Astrocyte of the spinal cord (primary cell): Measurements from ENCODE around the gene PPP6R1.
A peak's percentile ranks its signal among the peaks of the same experiment; 100 is the strongest.

Source experiments
- DNase-seq: peaks from one replicate; pipeline ENCODE4 v3.0.0; 2011; ENCODE audit warnings: low read depth, low spot score
- H3K4me3 ChIP-seq: 2 replicates; pipeline ENCODE4 v1.5.1; 2011; ENCODE audit warnings: low read depth, mild to moderate bottlenecking, low read length, moderate library complexity
- in situ Hi-C: cut with HindIII; loops from 2 replicates; pipeline ENCODE4 v1.10.0; 2017; ENCODE audit warnings: low sequenced_read_pairs
- TF ChIP-seq, protein P1 (sequence below): IDR thresholded peaks from 2 replicates; pipeline ENCODE4 v1.5.1; 2012; ENCODE audit warnings: low read depth, mild to moderate bottlenecking, low read length, inconsistent platforms

The PPP6R1 gene

DNA sequence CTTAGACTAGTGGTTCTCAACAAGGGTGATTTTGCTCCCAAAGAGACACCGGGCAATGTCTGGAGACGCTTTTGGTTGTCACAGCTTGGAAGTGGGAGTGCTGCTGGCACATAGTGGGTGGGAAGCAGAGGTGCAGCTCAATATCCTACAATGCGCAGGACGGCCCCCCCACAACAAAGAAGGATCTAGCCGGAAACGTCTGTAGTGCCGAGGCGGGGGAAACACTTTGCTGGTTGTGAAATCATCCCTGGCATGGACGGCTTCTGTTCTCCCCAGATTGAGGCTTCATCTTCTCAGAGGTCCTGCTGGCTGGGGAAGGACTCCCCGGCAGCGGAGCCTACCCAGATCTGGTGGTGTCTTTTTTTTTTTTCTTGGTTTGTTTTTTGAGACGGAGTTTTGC, 65.3 kb downstream of the PPP6R1 start:
- no peak overlapping the region for H3K4me3 ChIP-seq
- no peak for DNase-seq
- TF ChIP-seq, protein P1, sequence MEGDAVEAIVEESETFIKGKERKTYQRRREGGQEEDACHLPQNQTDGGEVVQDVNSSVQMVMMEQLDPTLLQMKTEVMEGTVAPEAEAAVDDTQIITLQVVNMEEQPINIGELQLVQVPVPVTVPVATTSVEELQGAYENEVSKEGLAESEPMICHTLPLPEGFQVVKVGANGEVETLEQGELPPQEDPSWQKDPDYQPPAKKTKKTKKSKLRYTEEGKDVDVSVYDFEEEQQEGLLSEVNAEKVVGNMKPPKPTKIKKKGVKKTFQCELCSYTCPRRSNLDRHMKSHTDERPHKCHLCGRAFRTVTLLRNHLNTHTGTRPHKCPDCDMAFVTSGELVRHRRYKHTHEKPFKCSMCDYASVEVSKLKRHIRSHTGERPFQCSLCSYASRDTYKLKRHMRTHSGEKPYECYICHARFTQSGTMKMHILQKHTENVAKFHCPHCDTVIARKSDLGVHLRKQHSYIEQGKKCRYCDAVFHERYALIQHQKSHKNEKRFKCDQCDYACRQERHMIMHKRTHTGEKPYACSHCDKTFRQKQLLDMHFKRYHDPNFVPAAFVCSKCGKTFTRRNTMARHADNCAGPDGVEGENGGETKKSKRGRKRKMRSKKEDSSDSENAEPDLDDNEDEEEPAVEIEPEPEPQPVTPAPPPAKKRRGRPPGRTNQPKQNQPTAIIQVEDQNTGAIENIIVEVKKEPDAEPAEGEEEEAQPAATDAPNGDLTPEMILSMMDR = no peak
- in situ Hi-C loops = no loop called here

DNA sequence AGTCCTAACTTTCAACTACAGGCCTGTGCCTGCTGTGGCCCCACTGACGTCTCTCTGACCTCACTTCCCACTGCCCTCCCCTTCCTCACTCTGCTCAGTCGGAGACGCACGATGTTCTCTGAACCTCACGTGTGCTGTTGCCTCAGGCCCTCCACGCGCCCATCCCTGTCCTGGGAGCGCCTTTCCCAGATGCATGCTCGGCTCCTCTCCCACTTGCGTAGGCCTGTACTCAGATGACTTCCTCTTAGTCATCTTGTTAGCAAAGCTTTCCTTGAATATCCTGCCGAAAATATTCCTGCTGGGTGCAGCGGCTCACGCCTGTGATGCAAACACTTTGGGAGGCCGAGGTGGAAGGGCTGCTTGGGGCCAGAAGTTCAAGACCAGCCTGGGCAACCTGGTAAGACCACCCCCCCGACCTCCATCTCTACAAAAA, 69.4 kb downstream of the PPP6R1 start:
- H3K4me3 ChIP-seq = no peak overlapping the region
- TF ChIP-seq, protein P1 = no peak
- peak; percentile 91 for DNase-seq
- in situ Hi-C loops = no loop called here

DNA sequence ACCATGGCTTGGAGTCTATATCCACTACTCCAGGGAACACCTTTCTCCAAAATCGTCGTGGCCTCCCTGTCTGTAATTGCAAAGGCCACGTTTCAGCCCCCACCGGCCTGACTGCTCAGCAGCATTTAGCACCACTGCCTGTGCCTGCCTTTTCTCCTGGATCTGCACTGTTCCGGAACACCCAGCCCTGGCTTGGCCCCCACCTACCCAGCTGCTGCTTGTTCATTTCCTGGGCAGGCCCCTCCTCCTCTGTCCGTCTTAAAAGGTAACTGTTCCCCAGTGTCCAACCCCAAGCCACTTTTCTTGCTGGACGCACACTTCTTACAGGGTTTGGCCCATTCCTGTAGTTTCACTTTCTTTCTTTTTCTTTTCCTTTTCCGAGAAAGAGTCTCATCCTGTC, 70.2 kb downstream of the PPP6R1 start:
- TF ChIP-seq, protein P1 = no peak
- in situ Hi-C loops = no loop called here
- no peak for DNase-seq
- no peak overlapping the region for H3K4me3 ChIP-seq

DNA sequence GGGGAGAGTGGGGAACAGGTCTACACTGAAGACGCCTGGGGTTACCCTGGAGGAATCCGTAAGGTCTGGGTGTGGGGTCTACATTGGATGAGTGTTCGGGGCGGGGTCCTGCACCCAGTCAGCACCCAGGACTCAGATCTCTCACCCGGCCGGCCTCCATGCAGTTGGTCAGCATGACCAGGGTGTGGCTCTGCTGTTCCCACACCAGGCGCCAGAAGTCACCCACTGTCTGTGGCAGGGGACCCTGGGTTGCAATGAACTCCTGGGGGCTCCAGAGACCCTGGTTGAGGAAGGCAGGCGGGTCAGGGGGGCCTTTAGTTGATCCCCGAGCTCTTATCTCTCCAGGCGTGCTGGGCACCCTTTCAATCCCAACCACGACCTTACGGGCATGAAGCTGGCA, 72.7 kb downstream of the PPP6R1 start:
- TF ChIP-seq, protein P1 = no peak
- no peak overlapping the region for H3K4me3 ChIP-seq
- no peak for DNase-seq

DNA sequence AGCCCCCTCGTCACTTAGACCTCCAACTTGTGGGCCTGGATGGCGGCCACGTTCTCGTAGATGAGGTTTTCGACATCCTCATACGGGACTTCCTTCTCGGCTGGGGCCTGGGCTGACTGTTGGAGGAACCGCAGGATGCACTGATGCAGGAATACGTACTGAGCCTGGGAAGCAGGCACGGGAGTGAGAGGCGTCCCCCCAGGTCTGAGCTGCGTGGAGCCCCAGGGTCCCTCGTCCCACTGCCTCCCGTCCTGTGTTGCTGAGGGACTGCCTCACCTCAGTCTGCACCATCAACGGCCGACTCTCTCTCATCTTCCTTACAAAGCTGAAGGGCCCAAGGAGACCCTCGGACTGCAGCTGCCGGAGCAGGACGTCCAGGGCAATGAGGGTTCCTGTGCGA, 77.1 kb downstream of the PPP6R1 start:
- TF ChIP-seq, protein P1 = no peak
- DNase-seq = no peak
- in situ Hi-C loops = no loop called here
- H3K4me3 ChIP-seq = no peak overlapping the region

More for the DNA sequence above, 72.7 kb downstream of the PPP6R1 start:
- in situ Hi-C loops = no loop called here
